ENCODE results near the gene KCTD21.

KCTD21 gene

GRCh38 chr11:78138291-78138690 is 50.1 kb downstream of the KCTD21 start:
- FAIRE-seq, result no peak

DNA sequence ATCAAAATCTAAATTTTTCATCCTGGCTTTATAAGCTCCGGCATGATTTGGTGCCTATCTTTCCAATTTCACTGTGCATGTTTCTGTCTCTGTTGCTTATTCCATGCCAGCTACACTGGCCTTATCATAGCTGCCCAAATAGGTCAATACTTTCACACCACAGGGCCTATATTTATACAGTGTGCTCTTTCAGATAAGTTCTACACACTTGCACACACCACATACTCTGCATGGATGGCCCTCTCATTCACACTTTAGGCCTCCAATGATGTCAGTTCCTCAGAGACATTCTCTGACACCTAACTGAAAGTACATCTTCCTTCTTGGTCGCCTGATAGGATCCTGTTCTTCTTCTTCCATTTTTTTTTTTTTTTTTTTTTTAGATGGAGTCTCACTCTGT is 56.0 kb downstream of the KCTD21 start:
- FAIRE-seq, result no peak

GRCh38 chr11:78131956-78132355 is 56.5 kb downstream of the KCTD21 start:
- FAIRE-seq, result no peak

DNA sequence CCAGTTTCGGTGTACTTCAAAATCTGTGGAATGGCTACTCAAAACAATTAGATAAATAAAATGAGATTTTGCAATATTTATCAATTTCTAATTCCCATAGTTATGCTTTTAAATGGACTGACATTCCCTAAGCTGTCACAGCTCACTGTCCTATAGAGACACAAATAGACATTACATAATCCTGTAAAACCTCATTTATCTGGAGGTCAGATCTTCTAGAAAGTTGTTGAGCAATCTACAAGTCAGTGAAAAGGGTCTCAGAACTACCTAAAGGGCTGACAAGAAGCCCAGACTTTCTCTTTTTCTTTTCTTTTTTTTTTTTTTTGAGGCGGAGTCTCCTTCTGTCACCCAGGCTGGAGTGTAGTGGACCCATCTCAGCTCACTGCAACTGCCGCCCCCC is 61.0 kb downstream of the KCTD21 start:
- no peak for FAIRE-seq

Measured in islet of Langerhans (tissue), 1 donor.